Measurements from ENCODE around the gene DHRS13.
A peak's percentile ranks its signal among the peaks of the same experiment; 100 is the strongest.
"Not testable (repeated sequence)": the region's sequence is repeated elsewhere in the genome, so short reads cannot be mapped to it uniquely, and the experiment has no call there.

The DHRS13 gene

DNA sequence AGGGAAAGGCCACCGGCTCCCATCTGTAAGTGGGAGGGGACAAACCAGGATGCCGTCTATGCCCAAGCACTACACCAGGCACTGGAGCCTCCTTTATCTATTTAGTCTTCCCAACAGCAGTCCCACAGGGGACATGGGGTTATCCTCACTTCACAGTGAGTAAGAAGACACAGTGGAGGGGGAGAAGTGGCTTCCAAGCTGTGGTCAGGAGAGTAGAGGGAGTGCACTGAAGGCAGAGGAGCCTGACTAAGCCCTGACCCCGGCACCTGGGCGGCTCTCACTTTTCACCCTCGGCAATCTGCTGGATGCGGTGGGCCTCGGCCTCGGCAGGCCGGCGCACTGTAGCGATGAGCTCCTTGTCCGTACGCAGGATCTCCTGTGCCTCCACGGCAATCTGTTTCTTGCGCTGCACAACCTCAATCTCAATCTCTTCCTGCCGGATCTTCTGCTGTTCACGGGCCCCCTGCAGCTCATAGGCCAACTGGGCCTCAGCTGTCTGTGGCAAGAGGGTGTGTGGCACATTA is 21.3 kb downstream of the DHRS13 start:
- no peak for DNase-seq

GRCh38 chr17:28880572-28880945 is 22.3 kb downstream of the DHRS13 start:
- no peak for DNase-seq

GRCh38 chr17:28879886-28880571 is 22.9 kb downstream of the DHRS13 start:
- DNase-seq = no peak

DNA sequence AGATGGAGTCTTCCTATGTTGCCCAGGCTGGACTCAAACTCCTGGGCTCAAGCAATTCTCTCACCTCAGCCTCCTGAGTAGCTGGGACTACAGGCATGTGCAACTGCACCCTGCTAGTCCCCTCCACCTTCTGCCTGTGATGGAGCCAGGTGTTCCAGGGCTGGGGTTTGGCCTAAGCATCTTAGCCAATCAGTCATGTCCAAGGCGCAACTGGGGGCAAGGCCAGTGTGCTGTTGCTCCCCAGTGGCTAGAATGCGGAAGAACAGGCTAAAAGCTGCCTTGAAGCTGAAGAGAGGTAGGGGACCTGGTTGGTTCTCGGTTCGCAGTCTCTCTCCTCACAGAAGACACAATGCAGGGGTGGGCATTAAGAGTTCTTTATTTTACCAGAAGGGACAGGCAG is 23.9 kb downstream of the DHRS13 start:
- peak; percentile 82 for DNase-seq

DNA sequence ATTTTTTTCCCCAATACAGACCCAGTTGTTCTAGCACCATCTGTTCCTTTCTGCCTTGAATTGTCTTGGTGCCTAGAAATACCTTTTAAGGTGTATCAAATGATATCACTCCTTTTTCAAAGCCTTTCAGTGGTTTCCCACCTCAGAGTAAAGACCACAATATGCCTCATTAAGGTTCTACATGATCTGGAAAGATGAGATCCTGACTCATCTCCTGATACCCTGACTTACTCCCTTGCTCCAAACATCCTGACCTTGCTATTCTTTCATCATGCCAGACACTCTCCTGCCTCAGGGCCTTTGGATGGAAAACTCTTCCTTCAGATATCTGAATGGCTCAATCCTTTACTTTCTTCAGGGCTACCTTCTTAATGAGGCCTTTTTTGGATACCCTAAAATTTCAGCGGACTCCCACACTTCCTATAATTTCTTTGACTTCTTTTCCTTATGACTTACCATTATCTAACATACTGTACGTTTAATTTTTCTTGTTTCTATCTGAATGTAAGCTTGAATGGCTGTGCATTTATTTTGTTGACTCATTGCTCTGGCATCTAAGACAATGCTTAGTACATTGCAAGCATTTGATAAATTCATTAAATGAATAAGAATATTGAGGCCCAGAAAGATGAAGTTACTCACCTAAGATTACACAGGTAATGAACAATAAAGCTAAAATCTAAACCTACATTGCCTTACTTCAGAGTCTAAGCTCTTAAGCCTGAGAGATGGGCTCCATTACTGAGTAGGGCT is 24.5 kb downstream of the DHRS13 start:
- DNase-seq = no peak

DNA sequence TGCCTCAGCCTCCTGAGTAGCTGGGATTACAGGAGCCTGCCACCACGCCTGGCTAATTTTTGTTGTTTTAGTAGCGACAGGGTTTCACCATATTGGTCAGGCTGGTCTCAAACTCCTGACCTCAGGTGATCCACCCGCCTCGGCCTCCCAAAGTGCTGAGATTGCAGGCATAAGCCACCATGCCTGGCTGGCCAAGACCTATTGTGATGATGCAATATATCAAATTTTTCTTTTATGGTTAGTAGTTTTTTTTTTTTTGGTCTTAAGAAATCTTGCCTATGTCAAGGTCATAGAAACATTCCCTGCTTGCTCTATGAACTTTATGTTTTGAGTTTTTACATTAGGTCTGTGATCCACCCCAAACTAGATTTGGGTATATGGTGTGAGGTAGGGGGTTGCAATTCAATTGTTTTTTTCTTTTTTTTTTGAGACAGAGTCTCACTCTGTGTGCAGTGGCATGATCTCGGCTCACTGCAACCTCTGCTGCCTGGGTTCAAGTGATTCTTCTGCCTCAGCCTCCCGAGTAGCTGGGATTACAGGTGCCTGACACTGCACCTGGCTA is 25.6 kb downstream of the DHRS13 start:
- DNase-seq = not testable (repeated sequence)

DNA sequence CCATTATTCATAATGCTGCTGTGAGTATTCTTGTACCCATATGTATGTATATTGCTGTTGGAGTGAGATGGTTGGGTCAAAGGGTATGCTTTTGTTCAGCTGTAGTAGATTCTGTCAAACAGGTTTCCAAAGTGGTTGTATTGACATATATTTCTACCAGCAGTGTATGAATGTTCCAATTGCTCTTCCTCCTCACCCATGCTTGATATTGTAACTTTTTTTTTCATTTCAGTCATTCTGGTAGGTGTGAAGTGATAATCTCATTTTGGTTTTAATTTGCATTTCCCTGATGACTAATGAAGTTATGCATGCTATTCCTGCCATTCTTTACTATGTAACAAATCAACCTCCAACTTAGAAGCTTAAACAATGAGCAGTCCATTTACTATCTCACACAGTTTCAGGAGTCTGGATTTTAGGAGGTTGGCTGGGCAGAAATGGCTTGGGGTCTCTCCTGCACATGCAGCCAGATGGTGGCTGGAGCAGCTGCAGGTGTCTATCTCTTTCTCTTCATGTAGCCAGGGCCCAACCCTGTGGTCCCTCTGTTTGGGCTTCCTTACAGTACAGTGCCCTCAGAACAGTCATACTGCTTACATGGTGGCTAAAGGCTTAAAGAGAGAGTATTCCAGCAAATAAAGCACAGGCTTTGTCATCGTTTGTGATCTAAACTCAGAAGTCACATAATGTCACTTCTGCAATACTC is 26.9 kb downstream of the DHRS13 start:
- DNase-seq = no peak

- DNase-seq = no peak
Measured at GRCh38 chr17:28874750-28875149, 28.1 kb downstream of the DHRS13 start.

DNA sequence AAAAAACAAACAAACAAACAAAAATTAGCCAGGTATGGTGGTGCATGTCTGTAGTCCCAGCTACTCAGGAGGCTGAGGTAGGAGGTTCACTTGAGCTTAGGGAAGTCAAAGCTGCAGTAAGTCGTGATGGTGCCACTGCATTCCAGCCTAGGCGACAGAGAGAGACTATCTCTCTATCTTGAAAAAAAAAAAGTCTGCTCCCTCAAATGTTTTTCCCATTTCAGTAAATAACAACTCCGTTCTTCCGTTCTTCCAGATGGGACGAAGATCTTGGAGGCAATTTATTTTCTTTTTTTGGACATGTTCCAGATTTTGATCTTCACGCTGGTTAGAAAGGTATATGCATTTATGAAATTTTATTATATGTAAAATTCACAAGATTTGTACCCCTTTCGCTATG is 29.0 kb downstream of the DHRS13 start:
- no peak for DNase-seq

DNA sequence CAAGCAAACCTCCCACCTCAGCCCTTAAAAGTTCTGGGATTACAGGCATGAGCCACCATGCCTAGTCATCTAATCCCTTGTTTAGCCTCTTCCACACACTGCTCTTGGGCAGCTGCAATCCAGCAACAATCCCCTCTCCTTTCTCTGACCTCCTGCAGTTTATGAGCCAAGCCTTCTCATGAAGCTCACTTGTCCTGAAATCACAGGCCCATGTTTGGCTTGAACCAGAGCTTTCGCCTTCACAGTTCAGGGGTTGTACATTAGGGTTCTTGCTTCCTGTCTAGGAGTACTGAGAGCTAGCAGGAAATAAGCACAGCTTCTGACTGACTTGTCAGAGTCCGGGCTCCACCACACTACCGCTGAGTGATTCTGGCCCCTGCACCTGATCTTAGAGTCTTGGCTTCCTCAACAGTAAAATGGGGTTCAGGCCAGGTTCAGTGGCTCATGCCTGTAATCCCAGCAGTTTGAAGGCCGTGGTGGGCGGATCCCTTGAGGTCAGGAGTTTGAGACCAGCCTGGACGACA is 31.8 kb downstream of the DHRS13 start:
- DNase-seq = no peak

DNA sequence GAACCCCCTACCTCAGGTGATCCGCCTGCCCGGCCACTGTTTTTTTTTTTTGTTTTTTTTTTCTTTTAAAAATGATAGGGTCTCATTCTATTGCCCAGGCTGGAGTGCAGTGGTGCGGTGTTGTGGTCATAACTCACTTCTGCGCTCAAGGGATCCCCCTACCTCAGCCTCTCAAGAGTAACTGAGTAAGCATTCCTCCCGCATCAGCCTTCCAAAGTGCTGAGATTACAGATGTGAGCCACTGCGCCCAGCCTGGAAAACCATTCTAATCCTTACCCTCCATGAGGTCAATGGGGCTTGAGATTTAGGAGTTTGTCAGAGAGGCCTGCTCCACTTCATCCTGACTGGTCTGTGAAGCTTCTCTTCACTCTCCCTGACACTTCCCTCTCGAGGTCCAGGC is 35.6 kb downstream of the DHRS13 start:
- no peak for DNase-seq

DNA sequence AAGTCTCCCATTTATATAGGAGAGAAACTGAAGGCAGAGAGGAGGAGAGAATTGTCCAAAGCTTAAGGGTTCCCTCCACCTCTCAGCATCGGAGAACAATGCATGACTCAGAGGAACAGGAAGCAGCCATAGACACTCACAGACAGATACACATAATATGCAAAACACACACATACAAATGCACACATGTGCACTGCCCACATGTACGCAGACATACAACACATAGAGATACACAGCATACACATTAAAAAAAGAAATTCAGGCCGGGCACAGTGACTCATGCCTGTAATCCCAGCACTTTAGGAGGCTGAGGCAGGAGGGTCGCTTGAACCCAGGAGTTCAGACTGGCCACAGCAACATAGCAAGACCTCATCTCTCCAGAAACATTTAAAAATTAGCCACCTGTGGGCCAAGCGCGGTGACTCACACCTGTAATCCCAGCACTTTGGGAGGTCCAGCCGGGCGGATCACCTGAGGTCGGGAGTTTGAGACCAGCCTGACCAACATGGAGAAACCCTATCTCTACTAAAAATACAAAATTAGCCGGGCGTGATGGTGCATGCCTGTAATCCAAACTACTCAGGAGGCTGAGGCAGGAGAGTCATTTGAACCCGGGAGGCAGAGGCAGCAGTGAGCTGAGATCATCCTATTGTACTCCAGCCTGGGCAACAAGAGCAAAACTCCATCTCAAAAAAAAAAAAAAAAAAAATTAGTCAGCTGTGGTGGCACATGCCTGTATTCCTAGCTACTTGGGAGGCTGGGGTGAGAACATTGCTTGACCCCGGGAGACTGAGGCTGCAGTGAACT is 36.7 kb downstream of the DHRS13 start:
- no peak for DNase-seq

GRCh38 chr17:28864991-28865849 is 37.7 kb downstream of the DHRS13 start:
- DNase-seq = no peak

- DNase-seq = no peak
Measured at GRCh38 chr17:28863953-28864352, 38.9 kb downstream of the DHRS13 start.

DNA sequence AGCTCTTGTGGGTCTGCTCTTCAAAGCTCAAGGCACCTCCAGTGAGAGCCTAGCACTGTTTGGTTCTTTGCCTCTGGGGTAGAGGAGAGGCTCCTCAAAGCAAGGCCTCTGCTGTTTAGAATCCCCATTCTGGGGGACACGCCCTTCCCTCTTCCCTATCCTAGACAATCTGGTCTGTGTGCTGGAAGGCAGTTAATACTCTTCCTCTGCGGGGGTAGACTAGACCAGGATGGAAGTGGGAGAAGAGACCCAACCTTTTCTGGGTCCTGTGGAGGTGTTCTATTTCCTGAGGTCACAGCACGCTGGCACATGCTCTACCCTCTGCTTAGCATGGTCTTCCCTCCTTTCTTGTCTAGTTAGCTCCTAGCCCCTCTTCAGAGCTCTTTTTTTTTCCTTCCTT is 40.3 kb downstream of the DHRS13 start:
- DNase-seq = no peak

DNA sequence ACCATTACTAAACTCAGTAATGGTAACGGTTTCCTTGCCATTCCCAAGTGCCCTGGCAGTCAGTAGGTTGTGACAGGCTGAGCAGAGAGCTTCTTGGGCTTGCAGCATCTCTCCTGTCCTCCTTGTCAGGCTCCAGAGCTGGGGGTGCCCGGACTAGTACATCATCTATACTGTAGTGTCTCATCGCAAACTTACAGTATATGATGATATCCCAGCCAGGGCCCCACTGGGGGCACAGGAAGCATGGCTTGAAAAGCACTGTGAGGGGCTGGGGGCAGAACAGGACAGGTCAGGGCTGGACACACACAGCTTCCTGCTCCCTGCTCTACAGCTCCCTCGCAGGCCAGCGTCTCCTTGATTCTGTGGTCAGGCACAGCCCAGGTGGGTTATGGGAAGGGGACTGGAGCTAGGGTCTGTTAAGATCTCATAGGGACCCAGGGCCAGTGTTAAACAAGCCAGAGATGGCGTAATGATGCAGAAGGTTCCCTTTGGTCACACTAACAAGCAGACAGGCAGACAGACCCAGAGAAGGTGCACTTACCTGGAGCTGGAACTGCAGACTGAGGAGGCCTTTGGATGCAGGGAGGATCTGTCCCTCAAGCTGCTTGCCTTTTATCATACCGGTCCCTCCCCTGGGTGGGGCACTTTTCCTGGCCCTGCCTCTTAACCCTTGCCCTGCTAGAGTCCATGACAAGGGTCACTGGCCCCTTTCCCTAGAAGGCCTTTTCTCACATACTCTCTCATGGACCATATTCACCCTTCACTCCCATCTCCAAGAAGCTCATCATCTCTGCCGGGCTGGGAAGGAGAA is 41.3 kb downstream of the DHRS13 start:
- DNase-seq = no peak

- DNase-seq = no peak
Measured at GRCh38 chr17:28860363-28860808, 42.5 kb downstream of the DHRS13 start.

GRCh38 chr17:28858801-28859355 is 44.0 kb downstream of the DHRS13 start:
- DNase-seq = no peak

GRCh38 chr17:28857905-28858800 is 44.7 kb downstream of the DHRS13 start:
- no peak for DNase-seq
